Gastroesophageal sphincter (tissue), 3 donors: Measurements from ENCODE around the gene XCL2.

Experiments
- POLR2A ChIP-seq, 2 donors: fragments of 450-650 bp; IDR thresholded peaks; one replicate each; pipeline ENCODE4 v1.6.1; 2017; ENCODE audit warnings: antibody characterized with exemption in 2 of 2, mild to moderate bottlenecking in 2 of 2, moderate library complexity in 1 of 2
- POLR2AphosphoS5 ChIP-seq: sonication (generic); formaldehyde crosslinking; IDR thresholded peaks from one replicate; pipeline ENCODE4 v1.6.1; 2017; ENCODE audit warnings: antibody characterized with exemption
- TF ChIP-seq, protein P1 (sequence below), 4 experiments: fragments of 200-600 bp in 2 of 4; fragments of 450-650 bp in 2 of 4; sonication (generic) in 1 of 4; IDR thresholded peaks; one replicate each; pipeline ENCODE4 v1.5.1; 2017 to 2019; ENCODE audit warnings: antibody characterized with exemption in 4 of 4, mild to moderate bottlenecking in 2 of 4, moderate library complexity in 2 of 4

- TF ChIP-seq, protein P1, sequence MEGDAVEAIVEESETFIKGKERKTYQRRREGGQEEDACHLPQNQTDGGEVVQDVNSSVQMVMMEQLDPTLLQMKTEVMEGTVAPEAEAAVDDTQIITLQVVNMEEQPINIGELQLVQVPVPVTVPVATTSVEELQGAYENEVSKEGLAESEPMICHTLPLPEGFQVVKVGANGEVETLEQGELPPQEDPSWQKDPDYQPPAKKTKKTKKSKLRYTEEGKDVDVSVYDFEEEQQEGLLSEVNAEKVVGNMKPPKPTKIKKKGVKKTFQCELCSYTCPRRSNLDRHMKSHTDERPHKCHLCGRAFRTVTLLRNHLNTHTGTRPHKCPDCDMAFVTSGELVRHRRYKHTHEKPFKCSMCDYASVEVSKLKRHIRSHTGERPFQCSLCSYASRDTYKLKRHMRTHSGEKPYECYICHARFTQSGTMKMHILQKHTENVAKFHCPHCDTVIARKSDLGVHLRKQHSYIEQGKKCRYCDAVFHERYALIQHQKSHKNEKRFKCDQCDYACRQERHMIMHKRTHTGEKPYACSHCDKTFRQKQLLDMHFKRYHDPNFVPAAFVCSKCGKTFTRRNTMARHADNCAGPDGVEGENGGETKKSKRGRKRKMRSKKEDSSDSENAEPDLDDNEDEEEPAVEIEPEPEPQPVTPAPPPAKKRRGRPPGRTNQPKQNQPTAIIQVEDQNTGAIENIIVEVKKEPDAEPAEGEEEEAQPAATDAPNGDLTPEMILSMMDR (IDR thresholded peaks at IDR 0.05) = no peak
- TF ChIP-seq POLR2AphosphoS5 (no peak), POLR2A (IDR thresholded peaks at IDR 0.05) (no peak)
These were observed 42.1 kb upstream of the XCL2 start for GRCh38 chr1:168585937-168586336.
